Activated T-cell treated with anti-CD3 and anti-CD28 coated beads, Interleukin-2, amount 50 U/mL, for 4 hours (primary cell): ENCODE results near the gene FAM163B. TPM values are rescaled to one million over a fixed set of nuclear protein-coding genes. Genes with fewer than 3 reads are reported as not detected.

Experiments
- ATAC-seq, 2 donors: fragments of 200-7000 bp; cut with Tn5 transposase; one replicate each; pipeline ENCODE4 v1.10.0; 2021
- DNase-seq: peaks from one replicate; pipeline ENCODE4 v3.0.0-alpha.2; 2020
- H3K27me3 Mint-ChIP-seq: one replicate; pipeline ENCODE4 v1.8.0; 2021; ENCODE audit warnings: low read depth, mixed read lengths
- H3K36me3 Mint-ChIP-seq: one replicate; pipeline ENCODE4 v1.8.0; 2022; ENCODE audit warnings: mixed read lengths; ENCODE audit not compliant: insufficient read depth
- H3K4me1 Mint-ChIP-seq: one replicate; pipeline ENCODE4 v1.8.0; 2021; ENCODE audit warnings: low read depth, mixed read lengths
- H3K4me3 Mint-ChIP-seq: one replicate; pipeline ENCODE4 v1.8.0; 2021; ENCODE audit warnings: mild to moderate bottlenecking, moderate library complexity, mixed read lengths
- H3K9me3 Mint-ChIP-seq: one replicate; pipeline ENCODE4 v1.8.0; 2021; ENCODE audit warnings: mixed read lengths
- total RNA-seq, 3 donors: library from RNA; stranded (reverse); gene quantifications; one replicate each; pipeline ENCODE4 v1.2.1, GENCODE V29; 2021

Gene FAM163B
- total RNA-seq, 3 donors from 2014 or later: not detected

- no peaks in the 10 kb centered on the region for H3K36me3 Mint-ChIP-seq
- DNase-seq: no peak
- H3K4me1 Mint-ChIP-seq: peaks cover 12% of the 10 kb centered on the region
- peaks cover 35% of the 10 kb centered on the region for H3K27me3 Mint-ChIP-seq
- no peak for ATAC-seq
- H3K9me3 Mint-ChIP-seq: no peaks in the 10 kb centered on the region
- H3K4me3 Mint-ChIP-seq: no peak overlapping the region
Observed at GRCh38 chr9:133604856-133605255, 4.3 kb downstream of the FAM163B start.

GRCh38 chr9:133604214-133604613 lies 5.0 kb downstream of the FAM163B start:
- Mint-ChIP-seq H3K9me3 (no peaks in the 10 kb centered on the region), H3K4me3 (no peak overlapping the region), H3K4me1 (peaks cover 12% of the 10 kb centered on the region), H3K27me3 (peaks cover 30% of the 10 kb centered on the region), H3K36me3 (no peaks in the 10 kb centered on the region)
- DNase-seq (peak; percentile 34), ATAC-seq (peak in 1 of 2 donors; percentile 48)

- DNase-seq: no peak
- Mint-ChIP-seq H3K36me3 (no peaks in the 10 kb centered on the region), H3K9me3 (no peaks in the 10 kb centered on the region), H3K4me1 (peaks cover 11% of the 10 kb centered on the region), H3K4me3 (no peak overlapping the region), H3K27me3 (peaks cover 26% of the 10 kb centered on the region)
- no peak for ATAC-seq
Observed at GRCh38 chr9:133603135-133603927, 5.9 kb downstream of the FAM163B start.

GRCh38 chr9:133602277-133602676 lies 6.9 kb downstream of the FAM163B start:
- Mint-ChIP-seq H3K4me3 (no peak overlapping the region), H3K4me1 (peaks cover 8% of the 10 kb centered on the region), H3K9me3 (peaks cover 4% of the 10 kb centered on the region), H3K27me3 (peaks cover 17% of the 10 kb centered on the region), H3K36me3 (no peaks in the 10 kb centered on the region)
- no peak for ATAC-seq
- DNase-seq: no peak

- H3K9me3 Mint-ChIP-seq: peaks cover 9% of the 10 kb centered on the region
Observed at GRCh38 chr9:133601746-133602145, 7.4 kb downstream of the FAM163B start.

GRCh38 chr9:133600739-133601138 lies 8.4 kb downstream of the FAM163B start:
- H3K9me3 Mint-ChIP-seq: peaks cover 9% of the 10 kb centered on the region
- peaks cover 8% of the 10 kb centered on the region for H3K4me1 Mint-ChIP-seq
- H3K4me3 Mint-ChIP-seq: no peak overlapping the region
- peaks cover 5% of the 10 kb centered on the region for H3K27me3 Mint-ChIP-seq
- no peaks in the 10 kb centered on the region for H3K36me3 Mint-ChIP-seq
- ATAC-seq (no peak), DNase-seq (no peak)

More at GRCh38 chr9:133601746-133602145, 7.4 kb downstream of the FAM163B start:
- Mint-ChIP-seq H3K4me1 (peaks cover 8% of the 10 kb centered on the region), H3K27me3 (peaks cover 11% of the 10 kb centered on the region), H3K36me3 (no peaks in the 10 kb centered on the region), H3K4me3 (no peak overlapping the region)
- DNase-seq (no peak), ATAC-seq (no peak)

GRCh38 chr9:133599470-133600173 lies 9.6 kb downstream of the FAM163B start:
- H3K36me3 Mint-ChIP-seq: no peaks in the 10 kb centered on the region
- peaks cover 3% of the 10 kb centered on the region for H3K27me3 Mint-ChIP-seq
- ATAC-seq (no peak), DNase-seq (no peak)
- peaks cover 4% of the 10 kb centered on the region for H3K4me1 Mint-ChIP-seq
- H3K4me3 Mint-ChIP-seq: no peak overlapping the region
- H3K9me3 Mint-ChIP-seq: peaks cover 9% of the 10 kb centered on the region

- ATAC-seq (no peak), DNase-seq (no peak)
- Mint-ChIP-seq H3K27me3 (peaks cover under 1% of the 10 kb centered on the region), H3K4me1 (no peaks in the 10 kb centered on the region), H3K9me3 (peaks cover 9% of the 10 kb centered on the region), H3K4me3 (no peak overlapping the region), H3K36me3 (no peaks in the 10 kb centered on the region)
Observed at GRCh38 chr9:133598978-133599377, 10.2 kb downstream of the FAM163B start.

- Mint-ChIP-seq H3K4me1 (no peaks in the 10 kb centered on the region), H3K9me3 (peaks cover 9% of the 10 kb centered on the region), H3K27me3 (peaks cover 6% of the 10 kb centered on the region), H3K4me3 (no peak overlapping the region), H3K36me3 (no peaks in the 10 kb centered on the region)
- DNase-seq: no peak
- ATAC-seq: no peak
Observed at GRCh38 chr9:133597316-133597957, 11.8 kb downstream of the FAM163B start.

- DNase-seq (no peak), ATAC-seq (no peak)
- no peaks in the 10 kb centered on the region for H3K36me3 Mint-ChIP-seq
- peaks cover 9% of the 10 kb centered on the region for H3K9me3 Mint-ChIP-seq
- H3K4me3 Mint-ChIP-seq: no peak overlapping the region
- peaks cover 6% of the 10 kb centered on the region for H3K27me3 Mint-ChIP-seq
- H3K4me1 Mint-ChIP-seq: no peaks in the 10 kb centered on the region
Observed at GRCh38 chr9:133595910-133596309, 13.3 kb downstream of the FAM163B start.

- peaks cover 6% of the 10 kb centered on the region for H3K27me3 Mint-ChIP-seq
- no peaks in the 10 kb centered on the region for H3K4me1 Mint-ChIP-seq
- H3K9me3 Mint-ChIP-seq: peaks cover 9% of the 10 kb centered on the region
- H3K36me3 Mint-ChIP-seq: no peaks in the 10 kb centered on the region
- no peak overlapping the region for H3K4me3 Mint-ChIP-seq
- ATAC-seq (no peak), DNase-seq (no peak)
Observed at GRCh38 chr9:133594310-133594709, 14.9 kb downstream of the FAM163B start.

- Mint-ChIP-seq H3K9me3 (peaks cover 9% of the 10 kb centered on the region), H3K27me3 (peaks cover 6% of the 10 kb centered on the region), H3K4me3 (no peak overlapping the region), H3K36me3 (no peaks in the 10 kb centered on the region), H3K4me1 (no peaks in the 10 kb centered on the region)
- DNase-seq (no peak), ATAC-seq (no peak)
Observed at GRCh38 chr9:133593587-133594253, 15.5 kb downstream of the FAM163B start.

- ATAC-seq (no peak), DNase-seq (no peak)
- Mint-ChIP-seq H3K4me1 (no peaks in the 10 kb centered on the region), H3K36me3 (no peaks in the 10 kb centered on the region), H3K27me3 (peaks cover 6% of the 10 kb centered on the region), H3K4me3 (no peak overlapping the region), H3K9me3 (peaks cover 9% of the 10 kb centered on the region)
Observed at GRCh38 chr9:133592731-133593409, 16.3 kb downstream of the FAM163B start.

GRCh38 chr9:133591985-133592384 lies 17.2 kb downstream of the FAM163B start:
- no peak for DNase-seq
- Mint-ChIP-seq H3K27me3 (peaks cover 6% of the 10 kb centered on the region), H3K9me3 (peaks cover 2% of the 10 kb centered on the region), H3K36me3 (no peaks in the 10 kb centered on the region), H3K4me1 (no peaks in the 10 kb centered on the region), H3K4me3 (no peak overlapping the region)
- no peak for ATAC-seq
